GM18511 (cell line): ENCODE measurements around the gene ITIH6.

Experiments
- ATAC-seq: cut with Tn5 transposase; IDR thresholded peaks from one replicate; pipeline ENCODE4 v1.9.1; 2021; ENCODE audit warnings: mild to moderate bottlenecking, moderate library complexity; ENCODE audit not compliant: unreplicated experiment

Gene ITIH6

GRCh38 chrX:54715621-54716020, 82.4 kb downstream of the ITIH6 start:
- no peak for ATAC-seq

GRCh38 chrX:54714424-54714823, 83.6 kb downstream of the ITIH6 start:
- ATAC-seq = no peak

GRCh38 chrX:54711735-54712134, 86.3 kb downstream of the ITIH6 start:
- ATAC-seq = no peak

- no peak for ATAC-seq
Observed at GRCh38 chrX:54710920-54711319, 87.1 kb downstream of the ITIH6 start.

- ATAC-seq = no peak
Observed at GRCh38 chrX:54708404-54708803, 89.7 kb downstream of the ITIH6 start.
